Fibroblast of skin of left biceps (primary cell): Measurements from ENCODE around the gene ARF1.
"Not testable (repeated sequence)": the region's sequence is repeated elsewhere in the genome, so short reads cannot be mapped to it uniquely, and the experiment has no call there.

Experiments used
- DNase-seq, 2 experiments: peaks; one replicate each; pipeline ENCODE4 v3.0.0-alpha.2; 2013; ENCODE audit warnings: low read depth in 2 of 2

Gene ARF1

DNA sequence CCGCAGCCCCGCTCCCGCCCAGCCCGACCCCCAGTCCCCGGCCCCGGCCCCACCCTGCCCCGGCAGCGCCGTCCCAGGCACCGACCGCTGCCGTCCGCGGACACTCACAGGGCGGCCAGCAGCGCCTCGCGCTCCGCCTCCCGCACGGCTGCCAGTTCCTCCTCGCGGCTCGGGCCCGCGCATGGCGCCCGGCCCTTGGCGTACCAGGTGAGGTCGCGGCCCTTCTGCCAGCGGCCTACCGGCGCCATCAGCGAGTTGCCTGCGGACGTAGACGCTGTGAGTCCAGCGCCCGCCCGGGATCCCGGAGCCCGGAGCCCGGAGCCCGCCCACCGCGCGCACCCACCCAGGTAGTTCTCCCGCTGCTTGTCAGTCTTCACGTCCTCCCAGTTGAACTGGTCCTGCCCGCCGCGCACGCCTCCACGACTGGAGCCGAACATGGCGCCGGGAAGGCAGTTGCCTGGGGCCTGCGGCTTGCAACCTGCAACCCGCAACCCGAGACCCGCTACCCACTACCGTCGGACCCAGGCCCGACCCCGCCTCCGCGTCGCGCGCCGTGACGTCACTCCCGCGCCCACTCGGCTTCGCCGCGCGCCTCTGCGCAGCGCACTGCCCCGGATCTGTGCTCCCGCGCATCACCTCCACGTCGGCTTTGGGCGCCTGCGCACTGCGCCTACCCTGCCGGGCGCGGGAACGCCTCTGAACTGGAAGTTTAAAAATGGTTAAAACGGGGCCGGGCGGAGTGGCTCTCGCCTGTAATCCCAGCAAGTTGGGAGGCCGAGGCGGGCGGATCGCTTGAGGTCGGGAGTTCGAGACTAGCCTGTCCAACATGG lies 20.5 kb downstream of the ARF1 start, which contains the start of gene C1orf35:
Gene C1orf35, minus strand, starts transcription at position 535 of the 830 bp plus-strand sequence. Its CDS starts 98 bp downstream, at position 437.
- DNase-seq = peak; percentile 62 to 72

DNA sequence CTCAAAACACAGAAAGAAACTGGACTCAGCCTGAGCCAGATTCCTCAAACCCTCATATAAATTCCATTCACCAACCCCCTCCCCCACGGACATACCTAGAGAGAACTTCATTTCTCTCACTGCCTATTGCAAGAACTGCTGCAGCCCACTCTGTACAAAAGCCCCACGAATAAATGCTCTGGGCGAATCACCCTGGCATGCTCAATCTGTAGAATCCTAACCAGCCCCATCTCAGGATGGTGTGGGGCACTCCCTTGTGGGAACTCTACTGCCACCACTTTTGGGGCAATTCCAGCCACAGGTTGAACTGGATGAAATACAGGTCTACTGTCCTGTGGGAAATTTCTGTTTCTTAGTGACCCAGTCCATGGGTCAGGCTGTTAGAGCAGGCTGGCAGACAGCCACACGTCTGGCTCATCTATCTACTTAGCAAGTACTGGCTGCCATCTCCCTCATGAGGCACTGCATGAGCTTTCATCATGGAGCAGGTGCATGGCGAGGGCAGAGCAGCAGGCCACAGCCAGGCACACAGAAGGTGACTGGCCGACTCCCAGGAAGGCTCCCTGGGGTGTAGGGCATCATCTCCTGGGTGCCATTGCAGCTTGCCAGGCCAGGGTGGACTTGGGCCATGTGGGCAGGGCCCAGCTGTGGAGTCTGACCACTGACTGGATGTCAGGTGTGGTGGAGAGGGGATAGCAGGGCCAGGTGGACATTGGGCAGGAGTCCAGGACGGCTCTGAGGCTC lies 22.2 kb downstream of the ARF1 start:
- DNase-seq = no peak

GRCh38 chr1:228105270-228105995 lies 22.9 kb downstream of the ARF1 start:
- DNase-seq = no peak

DNA sequence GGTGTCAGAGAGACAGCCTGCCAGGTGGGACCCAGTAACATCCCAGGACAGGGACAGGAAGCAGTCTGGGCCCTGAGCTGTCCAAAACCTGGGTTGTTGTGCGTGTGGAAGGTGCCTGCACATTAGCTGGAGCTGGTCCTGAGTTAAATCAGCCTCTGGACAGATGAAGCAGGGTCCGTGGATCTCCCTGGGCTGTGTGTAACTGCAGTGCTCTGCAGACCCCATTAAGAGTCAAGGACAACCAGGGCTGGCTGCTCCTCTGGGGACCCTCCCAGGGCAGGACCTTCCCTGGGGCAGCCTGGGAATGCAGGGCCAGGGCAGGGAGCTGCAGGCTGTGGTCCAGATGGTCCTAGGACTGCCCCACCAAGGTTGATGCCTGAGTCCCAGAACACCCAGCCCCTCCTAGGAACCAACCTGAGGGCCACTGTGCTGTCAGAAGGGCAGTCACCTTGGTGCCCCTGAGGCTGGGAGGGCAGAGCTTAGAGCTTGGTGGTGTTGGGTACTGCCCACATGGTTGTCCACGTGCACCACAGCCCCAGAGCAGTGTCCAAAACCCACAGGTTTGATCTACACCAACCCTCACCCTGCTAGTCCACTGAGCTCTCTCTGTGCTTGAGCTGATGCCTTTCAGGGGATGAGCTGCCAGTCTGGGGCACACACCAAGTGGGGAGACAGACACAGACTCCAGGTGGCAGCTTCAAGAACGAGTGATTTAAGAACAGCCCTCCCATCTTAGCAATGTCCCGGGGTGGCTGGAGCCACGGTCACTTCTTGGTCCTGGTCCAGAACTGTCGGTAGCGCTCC lies 23.7 kb downstream of the ARF1 start:
- DNase-seq = no peak

- no peak for DNase-seq
Measured at GRCh38 chr1:228106800-228107054, 24.2 kb downstream of the ARF1 start.

DNA sequence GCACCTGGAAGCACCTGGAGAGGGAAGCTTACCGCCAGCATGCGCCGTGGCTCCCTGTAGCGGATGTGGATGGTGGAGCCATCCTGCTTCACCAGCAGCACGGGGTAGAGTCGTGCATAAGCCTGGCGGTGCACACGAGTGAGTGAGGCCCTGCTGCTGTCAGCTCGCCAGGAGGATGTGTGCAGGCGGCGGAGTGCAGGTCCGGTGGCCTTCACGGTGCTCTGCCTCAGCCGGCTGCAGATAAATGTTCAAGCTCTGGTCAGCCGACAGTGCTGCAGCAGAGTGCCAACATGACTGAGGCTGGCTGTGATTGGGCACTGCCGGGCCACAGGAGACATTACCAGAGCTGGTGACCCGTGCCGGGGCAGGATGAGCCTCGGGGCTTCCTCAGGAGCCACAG lies 25.1 kb downstream of the ARF1 start:
- no peak for DNase-seq

- DNase-seq = no peak
Measured at GRCh38 chr1:228108055-228108690, 25.7 kb downstream of the ARF1 start.

DNA sequence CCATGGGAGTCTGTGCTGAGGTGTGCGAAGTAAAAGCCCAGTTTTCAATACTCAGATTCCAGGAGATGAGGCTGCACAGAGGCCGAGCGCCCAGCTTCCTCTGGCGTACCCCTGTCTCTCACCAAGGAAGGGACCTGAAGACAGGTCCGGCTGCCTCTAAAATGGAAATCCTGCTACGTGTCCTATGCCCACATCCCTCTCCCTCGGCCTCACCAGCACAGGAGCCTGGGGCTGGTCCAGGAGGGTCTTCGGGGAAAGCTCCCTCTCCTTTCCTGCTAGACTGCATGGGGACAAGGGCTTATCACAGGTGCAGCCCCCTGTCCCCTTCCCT lies 26.2 kb downstream of the ARF1 start:
- no peak for DNase-seq

GRCh38 chr1:228109073-228109961 lies 26.8 kb downstream of the ARF1 start, which contains the start of gene MRPL55:
Gene MRPL55 (minus strand): TSS chr1:228109299. CDS start chr1:228108260, 1,039 bp downstream.
- DNase-seq = peak; percentile 82 to 84

DNA sequence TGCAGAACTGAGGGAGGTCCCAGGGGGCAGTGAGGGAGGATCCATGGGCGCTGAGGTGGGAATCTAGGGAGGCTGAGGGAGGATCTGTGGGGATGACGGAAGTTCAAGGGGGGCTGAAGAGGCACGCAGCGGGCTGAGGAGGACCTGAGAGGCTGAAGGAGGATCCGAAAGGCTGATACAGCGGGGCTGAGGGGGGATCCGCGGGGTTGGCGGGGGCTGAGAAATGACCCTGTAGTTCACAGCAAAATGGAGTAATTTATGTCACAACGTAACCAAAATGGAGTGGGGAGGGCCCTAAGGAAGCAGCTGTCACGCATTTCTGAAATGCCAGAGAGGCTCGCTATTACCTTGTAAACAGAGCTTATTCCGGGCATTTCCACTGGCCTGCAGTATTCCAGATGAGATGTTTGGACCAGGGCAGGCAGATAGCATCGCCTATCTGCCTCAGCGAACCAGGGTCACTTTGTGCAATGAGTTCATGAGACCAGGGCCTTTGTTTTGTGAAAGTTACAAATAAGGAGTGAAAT lies 27.5 kb downstream of the ARF1 start:
- no peak for DNase-seq

DNA sequence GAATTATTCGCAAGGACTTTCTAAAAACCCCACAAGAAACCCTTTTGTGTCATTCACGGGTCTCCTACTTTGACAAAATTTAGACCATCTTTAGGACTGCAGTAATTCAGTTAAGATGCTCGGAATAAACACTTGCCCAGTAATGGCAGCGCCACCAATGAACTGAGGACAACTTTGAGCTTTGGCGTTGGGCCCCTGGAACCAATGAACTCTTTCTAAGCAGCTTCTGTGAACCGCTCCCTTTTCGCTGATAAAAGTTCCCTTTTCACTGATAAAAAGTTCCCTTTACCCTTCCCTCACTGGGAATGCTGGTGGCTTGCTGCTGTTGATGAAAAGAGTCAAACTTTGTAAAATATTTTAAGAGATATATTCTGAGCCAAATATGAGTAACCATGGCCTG lies 28.0 kb downstream of the ARF1 start:
- DNase-seq = no peak

DNA sequence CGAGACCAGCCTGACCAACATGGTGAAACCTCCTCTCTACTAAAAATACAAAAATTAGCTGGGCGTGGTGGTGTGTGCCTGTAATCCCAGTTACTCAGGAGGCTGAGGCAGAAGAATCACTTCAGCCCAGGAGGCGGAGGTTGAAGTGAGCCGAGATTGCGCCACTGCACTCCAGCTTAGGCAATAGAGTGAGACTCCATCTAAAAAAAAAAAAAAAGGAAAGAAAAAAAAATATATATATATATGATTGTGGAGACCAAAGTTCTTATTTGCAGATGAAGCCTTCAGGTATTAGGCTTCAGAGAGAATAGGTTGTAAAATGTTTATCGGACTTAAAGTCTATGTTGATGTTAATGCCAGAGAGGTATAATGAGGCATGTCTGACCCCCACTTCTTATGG lies 28.8 kb downstream of the ARF1 start:
- DNase-seq = not testable (repeated sequence)

DNA sequence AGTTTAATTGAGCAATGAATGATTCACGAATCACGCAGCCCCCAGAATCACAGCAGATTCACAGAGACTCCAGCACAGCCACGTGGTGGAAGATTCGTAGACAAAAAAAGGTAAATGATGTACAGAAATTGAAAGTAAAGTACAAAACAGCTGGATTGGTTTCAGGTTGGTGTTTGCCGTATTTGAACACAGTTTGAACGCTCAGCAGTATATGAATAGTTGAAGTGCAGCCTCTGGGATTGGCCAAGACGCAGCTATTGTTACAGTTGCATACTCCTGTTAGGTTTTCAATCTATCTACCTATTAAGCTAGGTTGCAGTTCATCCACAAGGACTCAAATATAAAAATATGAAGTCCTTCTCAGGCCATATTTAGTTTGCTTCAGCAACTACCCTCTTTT lies 29.7 kb downstream of the ARF1 start:
- no peak for DNase-seq

GRCh38 chr1:228112617-228113016 lies 30.1 kb downstream of the ARF1 start:
- DNase-seq = no peak

DNA sequence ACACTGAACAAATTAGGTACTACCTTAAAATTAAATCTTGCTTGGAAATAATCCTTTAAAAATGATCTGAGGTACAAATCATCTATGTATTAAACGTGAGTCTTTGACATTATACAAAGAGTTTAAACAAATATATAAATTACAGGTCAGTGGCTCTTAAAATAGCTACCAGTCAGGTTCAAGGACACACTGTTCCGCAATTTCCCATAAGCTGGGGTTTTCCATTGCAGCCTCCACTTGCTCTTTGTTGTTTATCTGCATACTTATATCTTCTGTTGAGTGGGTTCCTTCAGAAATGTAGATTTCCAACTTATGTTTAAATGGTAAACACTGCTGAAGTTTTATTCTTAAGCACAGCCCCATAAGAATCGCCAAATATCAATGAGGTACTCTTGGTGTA lies 32.3 kb downstream of the ARF1 start:
- DNase-seq = no peak

DNA sequence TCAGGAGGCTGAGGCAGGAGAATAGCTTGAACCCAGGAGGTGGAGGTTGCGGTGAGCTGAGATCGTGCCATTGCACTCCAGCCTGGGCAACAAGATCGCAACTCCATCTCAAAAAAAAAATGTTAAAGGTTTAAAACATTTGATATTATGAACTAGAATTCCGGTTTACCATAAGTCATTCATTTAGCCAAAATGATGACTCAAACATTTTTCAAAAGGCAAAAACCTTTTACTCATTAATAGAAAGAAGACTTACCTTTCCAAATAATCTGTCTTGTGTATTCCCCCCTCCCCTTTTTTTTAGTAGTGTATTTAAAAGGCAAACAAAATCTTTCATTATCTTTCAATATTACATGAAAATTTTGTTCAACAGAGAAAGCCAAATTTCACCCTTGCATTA lies 34.8 kb downstream of the ARF1 start:
- no peak for DNase-seq

DNA sequence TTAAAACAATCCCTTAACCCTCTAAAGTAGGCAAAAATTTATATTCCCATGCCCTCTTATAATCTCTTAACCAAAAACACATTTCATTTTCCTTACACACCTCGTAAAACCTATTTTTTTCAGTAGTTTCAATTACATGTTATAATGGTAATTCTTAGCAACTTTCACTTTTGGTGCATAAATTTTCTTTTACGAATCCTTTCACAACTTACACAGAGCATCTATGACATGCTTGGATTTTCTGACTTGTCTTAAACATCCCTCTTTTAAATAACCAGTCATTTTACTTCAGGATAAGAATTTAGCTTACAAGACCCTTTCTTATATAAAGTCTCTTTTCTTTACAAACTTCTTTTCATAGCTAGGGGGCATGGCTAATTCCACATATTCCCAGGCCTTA lies 35.5 kb downstream of the ARF1 start:
- no peak for DNase-seq

- no peak for DNase-seq
Measured at GRCh38 chr1:228120351-228120750, 37.8 kb downstream of the ARF1 start.

- no peak for DNase-seq
Measured at GRCh38 chr1:228120857-228121489, 38.5 kb downstream of the ARF1 start.
